Adrenal gland (tissue), 12 donors: ENCODE data around the gene PRKAB2. TPM values are rescaled to one million over a fixed set of nuclear protein-coding genes. Genes with fewer than 3 reads are reported as not detected.
"Not testable (repeated sequence)": the region's sequence is repeated elsewhere in the genome, so short reads cannot be mapped to it uniquely, and the experiment has no call there.

Experiments
- DNase-seq, 7 donors: peaks; one replicate each; pipeline ENCODE4 v3.0.0-alpha.2; 2019 to 2020
- H3K27ac ChIP-seq, 5 donors: fragments of 200-600 bp; sonication (generic) in 4 of 5; 1 replicate in 3 of 5; 2 replicates in 2 of 5; pipeline versions ENCODE4 v1.5.1 to v1.8.0; 2016 to 2020; ENCODE audit warnings: mild to moderate bottlenecking in 1 of 5
- H3K27me3 ChIP-seq: fragments of 200-600 bp; 2 replicates; pipeline ENCODE4 v1.8.0; 2021
- H3K36me3 ChIP-seq, 2 donors: fragments of 200-600 bp; replicated peaks in 1 of 2; 1 replicate in 1 of 2; 2 replicates in 1 of 2; pipeline versions ENCODE4 v1.5.1 to v1.8.0; 2018 to 2022
- H3K4me1 ChIP-seq, 2 donors: fragments of 200-600 bp; replicated peaks in 1 of 2; 1 replicate in 1 of 2; 2 replicates in 1 of 2; pipeline versions ENCODE4 v1.5.1 to v1.8.0; 2018 to 2021
- H3K4me3 ChIP-seq, 4 donors: fragments of 200-600 bp; sonication (generic) in 3 of 4; one replicate each; pipeline ENCODE4 v1.5.1; 2016 to 2018
- H3K9me3 ChIP-seq, 3 donors: fragments of 200-600 bp; sonication (generic) in 1 of 3; replicated peaks in 1 of 3; 1 replicate in 2 of 3; 2 replicates in 1 of 3; pipeline versions ENCODE4 v1.5.1 to v1.8.0; 2016 to 2021
- POLR2A ChIP-seq, 2 donors: fragments of 450-650 bp; IDR thresholded peaks; one replicate each; pipeline ENCODE4 v1.6.1; 2017; ENCODE audit warnings: antibody characterized with exemption in 2 of 2, mild to moderate bottlenecking in 2 of 2, moderate library complexity in 1 of 2
- WGBS, 4 donors: extraction: QIAGEN DNeasy Blood & Tissue Kit in 2 of 4; methylation state at CpG; one replicate each; pipeline versions ENCODE4 v1.1.5 to v1.1.7; 2013 to 2017; 5-methylcytosine and 5-hydroxymethylcytosine counted together
- intact Hi-C, 2 donors: fragments of 100-400 bp; cut with DNase I; formaldehyde crosslinking; loops; one replicate each; pipeline versions ENCODE4 v1.14.1 to v1.15.0; 2022 to 2023
- polyA plus RNA-seq, 3 donors: library from polyadenylated mRNA; stranded (reverse); fragments of 200-250 nt in 2 of 3; fragments of 350-450 nt in 1 of 3; fragmentation: Illumina TruSeq in 1 of 3; extraction: RNeasy Lipid Tissue Mini Kit (QIAGEN cat#74804) in 1 of 3; gene quantifications; one replicate each; pipeline ENCODE4 v1.2.3, GENCODE V29; 2013 to 2014
- total RNA-seq, 9 donors: library from RNA; depleted of rRNA in 4 of 9; stranded (reverse); fragments of >200 nt in 4 of 9; fragments of 120-200 nt in 1 of 9; fragmentation: NEBNext Ultra II Directional in 1 of 9; extraction: Animal tissue kit (Norgen Biotek cat#: 25700) in 1 of 9; gene quantifications; one replicate each; pipeline versions ENCODE4 v1.1.0 to v1.2.4, GENCODE V29; 2013 to 2023
- TF ChIP-seq, protein P1 (sequence below), 6 experiments: fragments of 450-650 bp in 4 of 6; fragments of 200-600 bp in 2 of 6; sonication (generic) in 1 of 6; IDR thresholded peaks; 1 replicate in 5 of 6; 2 replicates in 1 of 6; pipeline versions ENCODE4 v1.5.1 to v1.8.0; 2016 to 2021; ENCODE audit warnings: antibody characterized with exemption in 6 of 6, mild to moderate bottlenecking in 2 of 6, moderate library complexity in 1 of 6
- donor health status: healthy with polysubstance abuse.
- donor health status: Bipolar disorder and iron deficiency.
- donor health status: DM: yes; HTN: yes; CAD: no.
- donor health status: DM: no; HTN: no; CAD: no.
- donor health status: DM: no; HTN: no; CAD: no.
- donor health status: DM: yes; HTN: yes; CAD: no.

The PRKAB2 gene
- total and polyA plus RNA-seq, 12 donors = 4.3 to 53.8 (median 14.4) TPM

DNA sequence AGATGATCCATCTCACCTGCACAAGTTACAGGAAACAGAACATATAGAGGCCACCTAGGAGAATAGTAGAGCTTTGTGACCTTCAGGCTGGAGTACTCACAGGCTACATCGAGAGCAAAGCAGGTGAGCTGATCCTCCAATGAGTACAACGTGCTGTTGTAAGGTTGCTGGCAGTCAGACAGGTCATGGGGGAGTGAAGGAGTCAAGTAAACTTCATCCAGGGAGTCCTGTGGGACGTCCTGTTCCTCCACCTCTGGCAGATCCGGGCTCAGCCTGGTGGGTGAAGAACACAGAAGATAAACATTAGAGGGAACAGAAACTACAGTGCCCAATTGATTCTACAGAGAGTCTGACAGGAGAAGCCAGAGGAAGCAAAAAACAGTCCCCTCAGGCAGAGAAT lies 62.5 kb downstream of the PRKAB2 start:
- no peak overlapping the region for H3K4me3 ChIP-seq
- WGBS, 4 donors = 56 to 67% (median 63%) methylated on average over 4 of the region's 4 CpGs

DNA sequence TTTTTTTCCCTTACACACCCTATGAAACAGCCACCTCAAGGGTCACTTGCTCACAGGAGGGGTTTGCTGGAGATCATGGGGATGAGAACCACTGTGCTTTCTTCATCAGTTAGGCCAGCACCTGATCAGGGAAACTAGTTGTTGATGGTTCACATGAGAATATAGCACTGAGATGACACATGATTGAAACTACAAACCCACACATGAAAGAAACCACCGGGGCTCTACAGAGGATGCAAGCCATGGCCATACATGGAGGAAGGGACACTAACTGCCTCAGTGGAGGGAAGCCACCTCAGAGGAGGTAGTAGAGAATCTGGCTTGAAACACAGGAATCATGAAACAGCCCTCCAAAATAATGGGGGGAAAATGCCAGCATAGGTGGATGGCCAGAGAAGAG lies 63.2 kb downstream of the PRKAB2 start:
- Histone ChIP-seq H3K36me3 (no peaks in the 10 kb centered on the region), H3K4me1 (no peaks in the 10 kb centered on the region), H3K27me3 (peaks cover 5% of the 10 kb centered on the region), H3K27ac (no peak overlapping the region), H3K4me3 (no peak overlapping the region), H3K9me3 (no peaks in the 10 kb centered on the region)
- intact Hi-C loops = no loop called here
- no peak for DNase-seq
- TF ChIP-seq POLR2A (IDR thresholded peaks at IDR 0.05) = no peak
- TF ChIP-seq, protein P1, sequence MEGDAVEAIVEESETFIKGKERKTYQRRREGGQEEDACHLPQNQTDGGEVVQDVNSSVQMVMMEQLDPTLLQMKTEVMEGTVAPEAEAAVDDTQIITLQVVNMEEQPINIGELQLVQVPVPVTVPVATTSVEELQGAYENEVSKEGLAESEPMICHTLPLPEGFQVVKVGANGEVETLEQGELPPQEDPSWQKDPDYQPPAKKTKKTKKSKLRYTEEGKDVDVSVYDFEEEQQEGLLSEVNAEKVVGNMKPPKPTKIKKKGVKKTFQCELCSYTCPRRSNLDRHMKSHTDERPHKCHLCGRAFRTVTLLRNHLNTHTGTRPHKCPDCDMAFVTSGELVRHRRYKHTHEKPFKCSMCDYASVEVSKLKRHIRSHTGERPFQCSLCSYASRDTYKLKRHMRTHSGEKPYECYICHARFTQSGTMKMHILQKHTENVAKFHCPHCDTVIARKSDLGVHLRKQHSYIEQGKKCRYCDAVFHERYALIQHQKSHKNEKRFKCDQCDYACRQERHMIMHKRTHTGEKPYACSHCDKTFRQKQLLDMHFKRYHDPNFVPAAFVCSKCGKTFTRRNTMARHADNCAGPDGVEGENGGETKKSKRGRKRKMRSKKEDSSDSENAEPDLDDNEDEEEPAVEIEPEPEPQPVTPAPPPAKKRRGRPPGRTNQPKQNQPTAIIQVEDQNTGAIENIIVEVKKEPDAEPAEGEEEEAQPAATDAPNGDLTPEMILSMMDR (IDR thresholded peaks at IDR 0.05) = no peak
- 76 to 90% (median 83%) methylated on average over 1 of the region's 1 CpG for WGBS, 4 donors

More for the DNA sequence above, 62.5 kb downstream of the PRKAB2 start:
- no peaks in the 10 kb centered on the region for H3K4me1 ChIP-seq
- no peaks in the 10 kb centered on the region for H3K36me3 ChIP-seq
- intact Hi-C loops = no loop called here
- no peak overlapping the region for H3K27ac ChIP-seq
- DNase-seq = no peak
- no peaks in the 10 kb centered on the region for H3K9me3 ChIP-seq
- TF ChIP-seq POLR2A (IDR thresholded peaks at IDR 0.05) = no peak
- TF ChIP-seq, protein P1 (IDR thresholded peaks at IDR 0.05) = no peak
- H3K27me3 ChIP-seq = peaks cover 5% of the 10 kb centered on the region

GRCh38 chr1:147106407-147106881 lies 65.8 kb downstream of the PRKAB2 start:
- intact Hi-C loops = not testable (repeated sequence)
- WGBS, 4 donors = 61 to 79% (median 71%) methylated on average over 6 to 9 of the region's 9 CpGs

GRCh38 chr1:147105909-147106308 lies 66.4 kb downstream of the PRKAB2 start:
- Histone ChIP-seq H3K36me3 (no peaks in the 10 kb centered on the region), H3K9me3 (no peaks in the 10 kb centered on the region), H3K4me3 (no peak overlapping the region), H3K27ac (no peak overlapping the region), H3K27me3 (peaks cover 5% of the 10 kb centered on the region), H3K4me1 (no peaks in the 10 kb centered on the region)
- no peak for DNase-seq
- 76 to 85% (median 82%) methylated on average over 8 of the region's 8 CpGs for WGBS, 4 donors
- intact Hi-C loops = no loop called here
- TF ChIP-seq, protein P1 (IDR thresholded peaks at IDR 0.05) = no peak
- no peak for TF ChIP-seq POLR2A (IDR thresholded peaks at IDR 0.05)

More at GRCh38 chr1:147106407-147106881, 65.8 kb downstream of the PRKAB2 start:
- H3K4me3 ChIP-seq, H3K4me1 ChIP-seq, H3K36me3 ChIP-seq, DNase-seq, H3K9me3 ChIP-seq, H3K27ac ChIP-seq, H3K27me3 ChIP-seq: not testable (repeated sequence)

Other genes starting within 250 kb of the PRKAB2 start
- 10 to 100 TPM in 3 of 9 donors, 1 to 10 TPM in 6; 7.0 to 13.7 (median 9.2) TPM for gene NBPF12, start 234.1 kb downstream of the PRKAB2 start, total RNA-seq
- gene NBPF12, start 234.1 kb downstream of the PRKAB2 start, polyA plus RNA-seq = 10 to 100 TPM in 1 of 3 donors, 1 to 10 TPM in 2; 5.5 to 10.7 (median 9.8) TPM
- gene FMO5, start 52.9 kb upstream of the PRKAB2 start, total RNA-seq = 10 to 100 TPM in 7 of 9 donors, 1 to 10 TPM in 2; 6.0 to 28.4 (median 10.9) TPM
- gene FMO5, start 52.9 kb upstream of the PRKAB2 start, polyA plus RNA-seq = 1 to 10 TPM; 4.6 to 7.3 (median 4.8) TPM
- 10 to 100 TPM; 11.8 to 28.9 (median 22.5) TPM for gene CHD1L, start 70.2 kb upstream of the PRKAB2 start, total RNA-seq
- gene CHD1L, start 70.2 kb upstream of the PRKAB2 start, polyA plus RNA-seq = 10 to 100 TPM; 20.2 to 28.3 (median 24.2) TPM